Kidney glomerular epithelial cell (primary cell): ENCODE results near the gene BCHE.
"Not testable (repeated sequence)": the region's sequence is repeated elsewhere in the genome, so short reads cannot be mapped to it uniquely, and the experiment has no call there.

Experiments used
- DNase-seq: peaks from one replicate; lab custom pipeline; 2025; lab: John Stamatoyannopoulos, UW

Gene BCHE

GRCh38 chr3:165816209-165816608 is 21.0 kb downstream of the BCHE start:
- no peak for DNase-seq

- DNase-seq = no peak
These were observed 21.5 kb downstream of the BCHE start for GRCh38 chr3:165815682-165816081.

- no peak for DNase-seq
These were observed 22.8 kb downstream of the BCHE start for GRCh38 chr3:165814380-165814779.

GRCh38 chr3:165807937-165808336 is 29.3 kb downstream of the BCHE start:
- not testable (repeated sequence) for DNase-seq

GRCh38 chr3:165805946-165806561 is 31.2 kb downstream of the BCHE start:
- no peak for DNase-seq

- no peak for DNase-seq
These were observed 33.8 kb downstream of the BCHE start for GRCh38 chr3:165803471-165803870.

GRCh38 chr3:165800970-165801369 is 36.3 kb downstream of the BCHE start:
- DNase-seq = no peak

- DNase-seq = no peak
These were observed 38.2 kb downstream of the BCHE start for GRCh38 chr3:165799026-165799425.

- no peak for DNase-seq
These were observed 39.7 kb downstream of the BCHE start for GRCh38 chr3:165797551-165797950.

- no peak for DNase-seq
These were observed 40.5 kb downstream of the BCHE start for GRCh38 chr3:165796701-165797100.

GRCh38 chr3:165788531-165788930 is 48.7 kb downstream of the BCHE start:
- no peak for DNase-seq

- no peak for DNase-seq
These were observed 51.2 kb downstream of the BCHE start for GRCh38 chr3:165786013-165786412.

GRCh38 chr3:165784337-165784736 is 52.9 kb downstream of the BCHE start:
- DNase-seq = no peak

GRCh38 chr3:165783383-165783782 is 53.8 kb downstream of the BCHE start:
- no peak for DNase-seq

GRCh38 chr3:165778891-165779290 is 58.3 kb downstream of the BCHE start:
- no peak for DNase-seq

- DNase-seq = no peak
These were observed 58.8 kb downstream of the BCHE start for GRCh38 chr3:165778456-165778855.

GRCh38 chr3:165775824-165776223 is 61.4 kb downstream of the BCHE start:
- DNase-seq = no peak

GRCh38 chr3:165770781-165771180 is 66.4 kb downstream of the BCHE start:
- DNase-seq = no peak

- no peak for DNase-seq
These were observed 68.5 kb downstream of the BCHE start for GRCh38 chr3:165768680-165769079.

GRCh38 chr3:165759041-165759440 is 78.2 kb downstream of the BCHE start:
- no peak for DNase-seq

GRCh38 chr3:165755571-165755970 is 81.7 kb downstream of the BCHE start:
- no peak for DNase-seq

- no peak for DNase-seq
These were observed 82.8 kb downstream of the BCHE start for GRCh38 chr3:165754219-165755007.

- peak; percentile 3 for DNase-seq
These were observed 83.7 kb downstream of the BCHE start for GRCh38 chr3:165753560-165753959.

GRCh38 chr3:165751637-165752036 is 85.6 kb downstream of the BCHE start:
- DNase-seq = no peak
